A549 (cell line): ENCODE measurements around the gene KIT.

Experiments
- EP300 ChIP-seq, 2 experiments: fragments of >200 bp; sonication (Bioruptor Twin); formaldehyde crosslinking; IDR thresholded peaks; 2 replicates in 1 of 2; 3 replicates in 1 of 2; pipeline ENCODE4 v1.6.1; 2016 to 2017
- JUN ChIP-seq, 2 experiments: fragments of >200 bp; sonication (Bioruptor Twin); formaldehyde crosslinking; IDR thresholded peaks; 2 replicates in 1 of 2; 3 replicates in 1 of 2; pipeline ENCODE4 v1.6.1; 2016 to 2017
- PHF8 ChIP-seq: fragments of 200-600 bp; sonication (generic); IDR thresholded peaks from 2 replicates; pipeline ENCODE4 v1.6.1; 2016; ENCODE audit warnings: low read depth, mild to moderate bottlenecking, antibody characterized with exemption, moderate library complexity, borderline replicate concordance
- POLR2A ChIP-seq: IDR thresholded peaks from 2 replicates; pipeline ENCODE4 v1.6.1; 2012; ENCODE audit warnings: mild to moderate bottlenecking, low read length
- POLR2AphosphoS2 ChIP-seq: conservative IDR thresholded peaks from 2 replicates; pipeline ENCODE4 v1.6.1; 2012; ENCODE audit warnings: low read length, improper control_type of control experiment, inconsistent platforms
- RAD21 ChIP-seq, 2 experiments: fragments of >200 bp in 1 of 2; sonication (Bioruptor Twin) in 1 of 2; formaldehyde crosslinking in 1 of 2; IDR thresholded peaks in 1 of 2; conservative IDR thresholded peaks in 1 of 2; 2 replicates in 1 of 2; 3 replicates in 1 of 2; pipeline ENCODE4 v1.6.1; 2012 to 2018; ENCODE audit warnings: inconsistent platforms in 1 of 2
- RARB ChIP-seq: fragments of 250-450 bp; sonication (Bioruptor Pico); IDR thresholded peaks from 2 replicates; pipeline ENCODE4 v1.8.0; 2021; ENCODE audit warnings: mild to moderate bottlenecking, moderate library complexity
- SMC3 ChIP-seq: fragments of >200 bp; sonication (Bioruptor Twin); formaldehyde crosslinking; IDR thresholded peaks from 3 replicates; pipeline ENCODE4 v1.6.1; 2018; ENCODE audit warnings: inconsistent platforms
- ZC3H11A ChIP-seq: fragments of 450-650 bp; IDR thresholded peaks from 2 replicates; pipeline ENCODE4 v1.6.1; 2014; ENCODE audit warnings: antibody characterized with exemption, mild to moderate bottlenecking
- TF ChIP-seq, protein P1 (sequence below): fragments of >200 bp; sonication (Bioruptor Twin); formaldehyde crosslinking; IDR thresholded peaks from 3 replicates; pipeline ENCODE4 v1.6.1; 2016
- TF ChIP-seq, protein P2 (sequence below): fragments of >200 bp; sonication (Bioruptor Twin); formaldehyde crosslinking; IDR thresholded peaks from 3 replicates; pipeline ENCODE4 v1.5.1; 2016
- TF ChIP-seq, protein P3 (sequence below): fragments of 250-450 bp; sonication (Bioruptor Pico); IDR thresholded peaks from 2 replicates; pipeline ENCODE4 v1.5.0; 2021; ENCODE audit warnings: mild to moderate bottlenecking, moderate library complexity, borderline replicate concordance
- TF ChIP-seq, protein P4 (sequence below): fragments of 200-600 bp; sonication (generic); IDR thresholded peaks from 2 replicates; pipeline ENCODE4 v1.6.1; 2016; ENCODE audit warnings: antibody characterized with exemption, mild to moderate bottlenecking, moderate library complexity

DNA sequence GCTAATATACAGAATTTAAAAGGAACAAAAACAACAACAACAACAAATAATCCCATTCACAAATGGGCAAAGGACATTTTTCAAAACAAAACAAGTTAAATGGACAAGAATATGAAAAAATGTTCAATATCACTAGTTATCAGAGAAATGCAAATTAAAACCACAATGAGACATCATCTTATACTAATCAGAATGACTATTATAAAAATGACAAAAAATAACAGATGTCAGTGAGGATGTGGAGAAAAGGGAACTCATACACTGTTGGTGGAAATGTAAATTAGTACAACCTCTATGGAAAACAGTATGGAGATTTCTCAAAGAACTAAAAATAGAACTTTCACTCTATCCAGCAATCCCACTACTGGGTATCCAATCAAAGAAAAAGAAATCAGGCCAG is 92.6 kb downstream of the KIT start:
- TF ChIP-seq ZC3H11A: no peak
- TF ChIP-seq PHF8: no peak
- no peak for TF ChIP-seq EP300 (IDR thresholded peaks at IDR 0.05)
- no peak for TF ChIP-seq POLR2AphosphoS2
- TF ChIP-seq, protein P1, sequence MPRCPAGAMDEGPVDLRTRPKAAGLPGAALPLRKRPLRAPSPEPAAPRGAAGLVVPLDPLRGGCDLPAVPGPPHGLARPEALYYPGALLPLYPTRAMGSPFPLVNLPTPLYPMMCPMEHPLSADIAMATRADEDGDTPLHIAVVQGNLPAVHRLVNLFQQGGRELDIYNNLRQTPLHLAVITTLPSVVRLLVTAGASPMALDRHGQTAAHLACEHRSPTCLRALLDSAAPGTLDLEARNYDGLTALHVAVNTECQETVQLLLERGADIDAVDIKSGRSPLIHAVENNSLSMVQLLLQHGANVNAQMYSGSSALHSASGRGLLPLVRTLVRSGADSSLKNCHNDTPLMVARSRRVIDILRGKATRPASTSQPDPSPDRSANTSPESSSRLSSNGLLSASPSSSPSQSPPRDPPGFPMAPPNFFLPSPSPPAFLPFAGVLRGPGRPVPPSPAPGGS: no peak
- TF ChIP-seq SMC3: no peak
- no peak for TF ChIP-seq RARB (CRISPR knock-in tag)
- TF ChIP-seq, protein P2, sequence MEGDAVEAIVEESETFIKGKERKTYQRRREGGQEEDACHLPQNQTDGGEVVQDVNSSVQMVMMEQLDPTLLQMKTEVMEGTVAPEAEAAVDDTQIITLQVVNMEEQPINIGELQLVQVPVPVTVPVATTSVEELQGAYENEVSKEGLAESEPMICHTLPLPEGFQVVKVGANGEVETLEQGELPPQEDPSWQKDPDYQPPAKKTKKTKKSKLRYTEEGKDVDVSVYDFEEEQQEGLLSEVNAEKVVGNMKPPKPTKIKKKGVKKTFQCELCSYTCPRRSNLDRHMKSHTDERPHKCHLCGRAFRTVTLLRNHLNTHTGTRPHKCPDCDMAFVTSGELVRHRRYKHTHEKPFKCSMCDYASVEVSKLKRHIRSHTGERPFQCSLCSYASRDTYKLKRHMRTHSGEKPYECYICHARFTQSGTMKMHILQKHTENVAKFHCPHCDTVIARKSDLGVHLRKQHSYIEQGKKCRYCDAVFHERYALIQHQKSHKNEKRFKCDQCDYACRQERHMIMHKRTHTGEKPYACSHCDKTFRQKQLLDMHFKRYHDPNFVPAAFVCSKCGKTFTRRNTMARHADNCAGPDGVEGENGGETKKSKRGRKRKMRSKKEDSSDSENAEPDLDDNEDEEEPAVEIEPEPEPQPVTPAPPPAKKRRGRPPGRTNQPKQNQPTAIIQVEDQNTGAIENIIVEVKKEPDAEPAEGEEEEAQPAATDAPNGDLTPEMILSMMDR: no peak
- no peak for TF ChIP-seq RAD21 (conservative IDR thresholded peaks at IDR 0.05 in 1 of 2, IDR thresholded peaks at IDR 0.05 in 1 of 2)
- TF ChIP-seq, protein P3, sequence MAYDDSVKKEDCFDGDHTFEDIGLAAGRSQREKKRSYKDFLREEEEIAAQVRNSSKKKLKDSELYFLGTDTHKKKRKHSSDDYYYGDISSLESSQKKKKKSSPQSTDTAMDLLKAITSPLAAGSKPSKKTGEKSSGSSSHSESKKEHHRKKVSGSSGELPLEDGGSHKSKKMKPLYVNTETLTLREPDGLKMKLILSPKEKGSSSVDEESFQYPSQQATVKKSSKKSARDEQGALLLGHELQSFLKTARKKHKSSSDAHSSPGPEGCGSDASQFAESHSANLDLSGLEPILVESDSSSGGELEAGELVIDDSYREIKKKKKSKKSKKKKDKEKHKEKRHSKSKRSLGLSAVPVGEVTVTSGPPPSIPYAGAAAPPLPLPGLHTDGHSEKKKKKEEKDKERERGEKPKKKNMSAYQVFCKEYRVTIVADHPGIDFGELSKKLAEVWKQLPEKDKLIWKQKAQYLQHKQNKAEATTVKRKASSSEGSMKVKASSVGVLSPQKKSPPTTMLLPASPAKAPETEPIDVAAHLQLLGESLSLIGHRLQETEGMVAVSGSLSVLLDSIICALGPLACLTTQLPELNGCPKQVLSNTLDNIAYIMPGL (CRISPR knock-in tag): no peak
- TF ChIP-seq, protein P4, sequence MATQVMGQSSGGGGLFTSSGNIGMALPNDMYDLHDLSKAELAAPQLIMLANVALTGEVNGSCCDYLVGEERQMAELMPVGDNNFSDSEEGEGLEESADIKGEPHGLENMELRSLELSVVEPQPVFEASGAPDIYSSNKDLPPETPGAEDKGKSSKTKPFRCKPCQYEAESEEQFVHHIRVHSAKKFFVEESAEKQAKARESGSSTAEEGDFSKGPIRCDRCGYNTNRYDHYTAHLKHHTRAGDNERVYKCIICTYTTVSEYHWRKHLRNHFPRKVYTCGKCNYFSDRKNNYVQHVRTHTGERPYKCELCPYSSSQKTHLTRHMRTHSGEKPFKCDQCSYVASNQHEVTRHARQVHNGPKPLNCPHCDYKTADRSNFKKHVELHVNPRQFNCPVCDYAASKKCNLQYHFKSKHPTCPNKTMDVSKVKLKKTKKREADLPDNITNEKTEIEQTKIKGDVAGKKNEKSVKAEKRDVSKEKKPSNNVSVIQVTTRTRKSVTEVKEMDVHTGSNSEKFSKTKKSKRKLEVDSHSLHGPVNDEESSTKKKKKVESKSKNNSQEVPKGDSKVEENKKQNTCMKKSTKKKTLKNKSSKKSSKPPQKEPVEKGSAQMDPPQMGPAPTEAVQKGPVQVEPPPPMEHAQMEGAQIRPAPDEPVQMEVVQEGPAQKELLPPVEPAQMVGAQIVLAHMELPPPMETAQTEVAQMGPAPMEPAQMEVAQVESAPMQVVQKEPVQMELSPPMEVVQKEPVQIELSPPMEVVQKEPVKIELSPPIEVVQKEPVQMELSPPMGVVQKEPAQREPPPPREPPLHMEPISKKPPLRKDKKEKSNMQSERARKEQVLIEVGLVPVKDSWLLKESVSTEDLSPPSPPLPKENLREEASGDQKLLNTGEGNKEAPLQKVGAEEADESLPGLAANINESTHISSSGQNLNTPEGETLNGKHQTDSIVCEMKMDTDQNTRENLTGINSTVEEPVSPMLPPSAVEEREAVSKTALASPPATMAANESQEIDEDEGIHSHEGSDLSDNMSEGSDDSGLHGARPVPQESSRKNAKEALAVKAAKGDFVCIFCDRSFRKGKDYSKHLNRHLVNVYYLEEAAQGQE: no peak
- TF ChIP-seq POLR2A: no peak
- no peak for TF ChIP-seq JUN (IDR thresholded peaks at IDR 0.05)
